IPS-20b (cell line): ENCODE results near the gene UVRAG.

ENCODE experiments used
- H3K27ac ChIP-seq: one replicate; pipeline ENCODE4 v1.5.1; 2013; ENCODE audit warnings: low read length
- H3K27me3 ChIP-seq: 2 replicates; pipeline ENCODE4 v1.6.1; 2013; ENCODE audit warnings: mild to moderate bottlenecking, low read length, inconsistent platforms; ENCODE audit not compliant: insufficient read depth
- H3K36me3 ChIP-seq: 2 replicates; pipeline ENCODE4 v1.6.1; 2013; ENCODE audit warnings: low read depth, mild to moderate bottlenecking, inconsistent platforms, low read length, moderate library complexity; ENCODE audit not compliant: insufficient read depth
- H3K4me1 ChIP-seq: 2 replicates; pipeline ENCODE4 v1.6.1; 2013; ENCODE audit warnings: mild to moderate bottlenecking, control low read depth, inconsistent platforms, low read length, moderate library complexity; ENCODE audit not compliant: insufficient read depth
- H3K4me3 ChIP-seq: 2 replicates; pipeline ENCODE4 v1.5.1; 2013; ENCODE audit warnings: mild to moderate bottlenecking, low read length, inconsistent platforms
- H3K9ac ChIP-seq: 2 replicates; pipeline ENCODE4 v1.6.1; 2013; ENCODE audit warnings: low read depth, mild to moderate bottlenecking, inconsistent platforms, low read length, moderate library complexity
- H3K9me3 ChIP-seq: 2 replicates; pipeline ENCODE4 v1.6.1; 2013; ENCODE audit warnings: mild to moderate bottlenecking, low read depth, low read length, inconsistent platforms; ENCODE audit not compliant: insufficient read depth

UVRAG gene

GRCh38 chr11:76139314-76139713 lies 324.3 kb downstream of the UVRAG start:
- Histone ChIP-seq H3K4me1 (no peaks in the 10 kb centered on the region), H3K27ac (no peak overlapping the region), H3K36me3 (peaks cover 9% of the 10 kb centered on the region; the same call in 1 of the 2 replicates), H3K27me3 (no peaks in the 10 kb centered on the region), H3K9ac (no peak overlapping the region), H3K9me3 (no peaks in the 10 kb centered on the region), H3K4me3 (no peak overlapping the region)

GRCh38 chr11:76140912-76141574 lies 326.0 kb downstream of the UVRAG start:
- H3K4me1 ChIP-seq = no peaks in the 10 kb centered on the region
- H3K36me3 ChIP-seq = peaks cover 9% of the 10 kb centered on the region; the same call in 1 of the 2 replicates
- H3K9me3 ChIP-seq = no peaks in the 10 kb centered on the region
- H3K9ac ChIP-seq = no peak overlapping the region
- no peak overlapping the region for H3K27ac ChIP-seq
- H3K27me3 ChIP-seq = no peaks in the 10 kb centered on the region
- H3K4me3 ChIP-seq = no peak overlapping the region

- Histone ChIP-seq H3K36me3 (peaks cover 9% of the 10 kb centered on the region; the same call in 1 of the 2 replicates), H3K27me3 (no peaks in the 10 kb centered on the region), H3K9me3 (no peaks in the 10 kb centered on the region), H3K4me3 (no peak overlapping the region), H3K4me1 (no peaks in the 10 kb centered on the region), H3K27ac (no peak overlapping the region), H3K9ac (no peak overlapping the region)
These were observed 327.0 kb downstream of the UVRAG start for GRCh38 chr11:76141901-76142588.

- no peak overlapping the region for H3K9ac ChIP-seq
- no peaks in the 10 kb centered on the region for H3K4me1 ChIP-seq
- H3K27me3 ChIP-seq = no peaks in the 10 kb centered on the region
- H3K4me3 ChIP-seq = no peak overlapping the region
- H3K36me3 ChIP-seq = peaks cover 9% of the 10 kb centered on the region; the same call in 1 of the 2 replicates
- H3K9me3 ChIP-seq = no peaks in the 10 kb centered on the region
- no peak overlapping the region for H3K27ac ChIP-seq
These were observed 328.3 kb downstream of the UVRAG start for GRCh38 chr11:76143274-76143673.

GRCh38 chr11:76147106-76147740 lies 332.2 kb downstream of the UVRAG start:
- peaks cover 12% of the 10 kb centered on the region for H3K27me3 ChIP-seq
- H3K9ac ChIP-seq = no peak overlapping the region
- no peaks in the 10 kb centered on the region for H3K4me1 ChIP-seq
- no peak overlapping the region for H3K4me3 ChIP-seq
- H3K36me3 ChIP-seq = no peaks in the 10 kb centered on the region
- H3K9me3 ChIP-seq = no peaks in the 10 kb centered on the region
- H3K27ac ChIP-seq = no peak overlapping the region

GRCh38 chr11:76148231-76148630 lies 333.2 kb downstream of the UVRAG start:
- Histone ChIP-seq H3K36me3 (no peaks in the 10 kb centered on the region), H3K27me3 (peaks cover 22% of the 10 kb centered on the region), H3K4me1 (peaks cover 2% of the 10 kb centered on the region; the same call in 1 of the 2 replicates), H3K4me3 (no peak overlapping the region), H3K9me3 (no peaks in the 10 kb centered on the region), H3K9ac (no peak overlapping the region), H3K27ac (no peak overlapping the region)

GRCh38 chr11:76148941-76149613 lies 334.1 kb downstream of the UVRAG start:
- no peak overlapping the region for H3K27ac ChIP-seq
- H3K4me3 ChIP-seq = no peak overlapping the region
- H3K9ac ChIP-seq = no peak overlapping the region
- H3K4me1 ChIP-seq = peaks cover 4% of the 10 kb centered on the region; the same call in 1 of the 2 replicates
- peaks cover 25% of the 10 kb centered on the region for H3K27me3 ChIP-seq
- H3K36me3 ChIP-seq = no peaks in the 10 kb centered on the region
- H3K9me3 ChIP-seq = no peaks in the 10 kb centered on the region

GRCh38 chr11:76149713-76150112 lies 334.7 kb downstream of the UVRAG start:
- Histone ChIP-seq H3K9me3 (no peaks in the 10 kb centered on the region), H3K36me3 (no peaks in the 10 kb centered on the region)

GRCh38 chr11:76150141-76150540 lies 335.1 kb downstream of the UVRAG start:
- Histone ChIP-seq H3K27ac (no peak overlapping the region), H3K4me3 (no peak overlapping the region), H3K9me3 (no peaks in the 10 kb centered on the region), H3K9ac (no peak overlapping the region), H3K36me3 (no peaks in the 10 kb centered on the region), H3K27me3 (peaks cover 29% of the 10 kb centered on the region), H3K4me1 (peaks cover 4% of the 10 kb centered on the region; the same call in 1 of the 2 replicates)

More at GRCh38 chr11:76149713-76150112, 334.7 kb downstream of the UVRAG start:
- no peak overlapping the region for H3K9ac ChIP-seq
- H3K27me3 ChIP-seq = peaks cover 29% of the 10 kb centered on the region
- no peak overlapping the region for H3K27ac ChIP-seq
- H3K4me3 ChIP-seq = no peak overlapping the region
- peaks cover 4% of the 10 kb centered on the region; the same call in 1 of the 2 replicates for H3K4me1 ChIP-seq

GRCh38 chr11:76151556-76152085 lies 336.6 kb downstream of the UVRAG start:
- no peak overlapping the region for H3K27ac ChIP-seq
- H3K36me3 ChIP-seq = no peaks in the 10 kb centered on the region
- peak overlapping the region; percentile 78; the same call in 1 of the 2 replicates for H3K9ac ChIP-seq
- H3K27me3 ChIP-seq = peaks cover 29% of the 10 kb centered on the region
- H3K9me3 ChIP-seq = no peaks in the 10 kb centered on the region
- no peak overlapping the region for H3K4me3 ChIP-seq
- H3K4me1 ChIP-seq = peaks cover 4% of the 10 kb centered on the region; the same call in 1 of the 2 replicates

- no peak overlapping the region for H3K27ac ChIP-seq
- peak overlapping the region; percentile 67; the same call in 1 of the 2 replicates for H3K4me3 ChIP-seq
These were observed 337.2 kb downstream of the UVRAG start for GRCh38 chr11:76152086-76152681.

More at GRCh38 chr11:76152086-76152681, 337.2 kb downstream of the UVRAG start:
- Histone ChIP-seq H3K4me1 (peaks cover 4% of the 10 kb centered on the region; the same call in 1 of the 2 replicates), H3K9me3 (no peaks in the 10 kb centered on the region), H3K27me3 (peaks cover 29% of the 10 kb centered on the region), H3K9ac (peak overlapping the region; percentile 78; the same call in 1 of the 2 replicates), H3K36me3 (no peaks in the 10 kb centered on the region)
